ENCODE results near the gene EPHB6. TPM values are rescaled to one million over a fixed set of nuclear protein-coding genes. Genes with fewer than 3 reads are reported as not detected.

EPHB6 gene
- total RNA-seq, 1 donor from 2014 or later: 15.9 TPM

GRCh38 chr7:142876991-142877910 lies 22.4 kb downstream of the EPHB6 start:
- no peak for DNase-seq

- no peak for DNase-seq
Measured at GRCh38 chr7:142878315-142878714, 23.4 kb downstream of the EPHB6 start.

DNA sequence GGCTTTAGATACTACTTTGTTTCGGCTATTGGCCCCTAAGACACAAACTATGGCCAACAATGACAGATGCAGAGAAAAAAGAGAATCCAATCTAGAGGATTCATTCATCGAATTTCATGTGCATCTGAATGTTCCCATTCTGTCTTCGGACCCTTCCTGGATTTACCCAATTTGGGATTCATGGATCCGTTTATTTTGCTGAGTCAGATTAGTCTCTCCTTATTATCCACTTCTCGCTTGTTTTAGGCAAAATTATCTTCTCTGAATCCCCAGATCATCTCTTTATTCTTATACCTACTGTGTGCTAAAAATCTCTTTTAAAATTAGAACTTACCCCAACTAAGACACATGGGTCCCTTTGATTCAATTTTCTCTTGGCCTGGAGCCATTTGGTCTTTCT lies 24.2 kb downstream of the EPHB6 start:
- DNase-seq: no peak

- DNase-seq: no peak
Measured at GRCh38 chr7:142880876-142881505, 26.1 kb downstream of the EPHB6 start.

DNA sequence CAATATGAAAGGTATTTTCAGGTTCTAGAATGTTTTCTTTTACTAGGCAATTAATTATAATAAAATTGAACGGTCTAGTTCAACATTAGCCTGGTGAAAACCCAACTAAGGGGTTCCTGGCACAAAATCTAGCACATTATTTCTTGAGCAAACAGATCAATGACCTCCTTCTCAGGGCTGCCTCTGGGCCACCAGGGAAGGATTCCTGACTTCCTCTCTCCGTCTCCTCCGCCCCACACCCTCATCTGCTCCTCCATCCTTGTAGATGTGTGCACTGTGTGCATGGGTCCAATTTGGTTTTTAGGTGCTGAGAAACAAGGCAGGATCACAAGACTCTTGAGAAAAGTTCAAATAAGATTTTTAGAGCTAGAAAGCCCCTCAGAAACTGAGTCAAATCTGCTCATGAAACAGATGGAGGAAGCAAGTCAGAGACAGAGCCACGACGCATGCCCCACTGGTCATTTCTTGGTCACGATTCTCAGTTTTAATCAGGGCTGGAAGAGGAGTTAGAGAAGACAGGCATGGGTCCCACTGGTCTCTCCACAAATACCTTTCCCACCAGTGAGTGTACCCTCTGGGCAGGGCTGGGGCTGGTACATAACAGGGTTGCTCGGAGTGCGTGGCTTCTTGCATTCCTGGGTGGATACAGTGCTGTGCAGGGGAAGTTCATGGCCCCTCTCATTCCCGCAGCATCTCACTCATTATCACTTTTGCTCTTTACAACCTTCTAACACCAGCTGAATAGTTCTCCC lies 26.9 kb downstream of the EPHB6 start:
- no peak for DNase-seq

DNA sequence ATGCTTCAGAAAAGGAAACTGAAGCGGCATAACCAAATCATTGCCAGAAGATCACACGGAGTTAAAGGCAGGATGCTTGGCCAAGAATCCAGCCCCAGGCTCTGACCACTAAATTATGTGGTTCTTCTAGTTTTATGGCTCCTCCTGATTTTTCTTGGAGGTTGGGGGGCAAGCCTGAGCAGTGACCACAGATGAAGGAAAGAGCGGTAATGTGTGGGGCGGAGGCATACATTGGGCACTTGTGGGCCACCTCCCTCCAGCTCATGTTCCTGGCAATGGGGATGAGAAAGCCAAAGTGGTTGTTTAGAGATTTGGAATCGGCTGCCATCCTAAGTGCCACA lies 27.4 kb downstream of the EPHB6 start:
- DNase-seq: no peak

GRCh38 chr7:142883145-142883544 lies 28.3 kb downstream of the EPHB6 start:
- DNase-seq: no peak

DNA sequence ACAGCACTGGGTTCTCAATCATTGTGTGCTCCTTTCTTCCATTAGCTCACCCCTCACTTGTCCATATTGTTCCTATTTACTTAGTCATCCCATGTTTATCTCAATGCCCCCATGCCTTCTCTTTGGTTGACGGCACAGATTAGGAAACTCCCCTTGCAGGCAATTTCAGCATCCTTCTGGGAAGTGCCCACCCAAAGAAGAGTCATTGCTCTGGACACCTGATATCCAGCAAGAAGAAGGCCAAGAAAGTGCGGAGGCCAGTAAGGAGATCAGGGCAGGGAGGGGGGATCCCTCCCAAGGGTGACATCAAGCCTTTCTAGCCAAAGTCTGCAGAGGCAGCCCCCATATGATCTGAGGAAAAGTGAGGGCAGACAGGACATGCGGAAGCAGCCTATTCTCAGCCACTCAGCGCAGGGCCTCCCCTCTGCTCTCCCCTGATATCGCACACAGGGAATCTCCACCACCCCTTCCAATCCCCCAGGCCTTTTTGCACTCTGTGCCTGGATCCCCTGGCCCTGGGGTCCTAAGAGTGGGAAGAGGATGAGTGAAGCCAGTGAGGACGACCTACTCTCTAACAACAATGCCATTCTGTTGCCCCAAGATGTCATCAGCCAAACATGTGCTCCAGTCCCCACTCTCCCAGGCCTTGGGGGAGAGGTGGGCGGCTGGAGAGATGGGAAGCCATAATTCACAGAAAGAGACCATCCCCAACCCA lies 28.9 kb downstream of the EPHB6 start:
- DNase-seq: no peak

- DNase-seq: no peak
Measured at GRCh38 chr7:142884286-142884640, 29.4 kb downstream of the EPHB6 start.

DNA sequence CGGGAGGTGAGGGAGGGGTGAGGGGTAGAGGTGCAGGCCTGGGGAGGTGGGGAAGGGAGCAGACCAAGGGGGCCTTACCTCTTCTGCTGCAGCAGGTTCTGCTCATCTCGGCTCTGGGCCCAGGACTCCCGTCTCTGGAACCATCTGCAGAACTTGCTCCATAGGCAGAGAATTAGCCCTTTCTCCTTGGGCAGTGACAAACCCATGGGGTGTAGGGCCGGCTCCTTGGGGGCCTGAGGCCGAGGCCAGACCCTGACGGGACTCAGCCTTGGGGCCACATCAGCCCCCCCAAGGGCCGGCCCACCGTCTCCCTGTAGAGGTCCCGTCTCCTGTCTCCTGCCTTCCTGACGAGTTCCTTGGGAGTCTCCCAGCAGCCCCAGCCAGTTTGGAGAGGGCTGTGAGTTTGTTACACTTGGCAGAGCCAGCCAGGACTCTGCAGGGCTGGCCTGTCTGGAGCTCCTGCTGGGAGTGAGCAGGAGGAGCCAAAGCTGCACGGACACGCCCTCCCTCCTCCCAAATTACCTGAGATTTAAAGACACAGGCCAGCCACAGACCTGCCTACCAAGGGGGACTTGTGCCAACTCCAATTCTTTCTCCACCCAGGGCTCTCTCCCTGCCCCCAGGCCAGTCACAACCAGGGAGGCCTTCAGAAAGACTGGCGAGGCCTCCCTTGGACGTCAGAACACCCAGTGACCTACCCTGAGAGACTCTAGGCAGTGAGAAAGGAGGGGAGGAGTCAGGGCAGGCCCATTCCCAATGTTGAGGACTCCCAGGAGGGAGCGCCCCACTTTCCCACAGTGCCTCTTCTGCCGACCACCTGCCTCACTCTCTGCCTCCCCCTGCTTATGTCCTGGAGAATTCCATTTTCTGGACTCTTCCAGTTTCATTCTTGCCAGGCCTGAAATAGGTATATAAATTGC lies 30.7 kb downstream of the EPHB6 start, which contains the start of gene TRPV6:
TSS of gene TRPV6 (minus strand) at position 435 of the 920 bp plus-strand sequence.
- peak; percentile 32 for DNase-seq

DNA sequence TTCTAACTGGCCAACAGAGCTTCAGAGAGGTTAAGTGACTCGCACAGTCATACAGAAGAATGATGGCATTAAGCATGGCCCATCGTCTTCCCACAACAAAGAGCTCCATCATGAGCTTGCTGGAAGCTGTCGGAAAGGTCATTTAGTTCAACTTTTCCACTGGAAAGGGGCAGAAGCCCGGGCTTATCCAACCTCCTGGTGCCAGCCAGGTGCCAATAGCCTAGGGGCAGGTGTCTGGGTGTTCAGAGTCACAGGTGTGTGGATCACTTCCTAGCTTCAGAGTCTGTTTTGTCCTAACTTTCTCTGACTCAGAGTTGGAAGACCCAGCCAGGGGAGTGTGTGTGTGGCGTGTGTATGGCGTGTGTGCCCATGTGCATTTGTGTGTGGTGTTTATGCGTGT lies 32.0 kb downstream of the EPHB6 start:
- no peak for DNase-seq

- DNase-seq: no peak
Measured at GRCh38 chr7:142887282-142888015, 32.6 kb downstream of the EPHB6 start.

DNA sequence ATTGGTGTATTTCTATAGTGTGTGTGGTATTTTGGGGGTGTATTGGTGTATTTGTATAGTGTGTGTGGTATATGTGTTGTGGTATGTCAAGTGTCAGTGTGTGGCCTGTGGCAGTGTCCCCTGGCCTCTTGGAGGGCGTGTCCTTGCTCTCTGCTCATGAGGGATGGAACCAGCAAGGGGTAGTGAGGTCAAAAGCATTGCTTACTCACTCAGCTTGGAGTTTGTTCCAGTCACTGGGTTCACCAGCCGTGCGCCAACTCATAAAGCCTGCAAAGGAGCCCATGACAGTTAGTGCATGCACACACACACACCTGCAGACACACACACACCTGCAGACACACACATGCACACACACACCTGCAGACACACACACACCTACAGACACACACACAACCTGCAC lies 34.9 kb downstream of the EPHB6 start:
- no peak for DNase-seq

DNA sequence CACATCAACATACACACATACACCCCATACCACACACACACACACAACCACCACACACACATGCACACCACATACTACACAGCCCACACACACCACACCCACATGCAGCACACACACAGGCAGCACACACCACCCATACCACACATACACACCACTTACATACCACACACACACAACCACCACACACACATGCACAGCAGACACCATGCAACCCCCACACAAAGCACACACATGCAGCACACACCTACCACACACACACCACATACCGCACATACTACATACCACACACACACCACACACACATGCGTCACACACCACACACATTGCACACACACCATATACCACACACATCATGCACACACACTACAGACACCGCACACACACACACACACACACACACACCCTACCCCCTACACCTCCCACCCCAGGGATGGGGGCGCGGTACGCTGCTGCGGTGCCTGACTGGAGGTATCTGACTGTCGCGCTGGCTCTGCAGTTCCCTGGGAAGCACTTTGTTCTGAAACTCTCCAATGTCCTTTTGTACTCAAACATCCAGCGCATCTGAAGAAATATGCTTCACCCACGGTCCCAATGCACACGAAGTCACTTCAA lies 36.1 kb downstream of the EPHB6 start:
- no peak for DNase-seq

- no peak for DNase-seq
Measured at GRCh38 chr7:142891490-142892082, 36.7 kb downstream of the EPHB6 start.

DNA sequence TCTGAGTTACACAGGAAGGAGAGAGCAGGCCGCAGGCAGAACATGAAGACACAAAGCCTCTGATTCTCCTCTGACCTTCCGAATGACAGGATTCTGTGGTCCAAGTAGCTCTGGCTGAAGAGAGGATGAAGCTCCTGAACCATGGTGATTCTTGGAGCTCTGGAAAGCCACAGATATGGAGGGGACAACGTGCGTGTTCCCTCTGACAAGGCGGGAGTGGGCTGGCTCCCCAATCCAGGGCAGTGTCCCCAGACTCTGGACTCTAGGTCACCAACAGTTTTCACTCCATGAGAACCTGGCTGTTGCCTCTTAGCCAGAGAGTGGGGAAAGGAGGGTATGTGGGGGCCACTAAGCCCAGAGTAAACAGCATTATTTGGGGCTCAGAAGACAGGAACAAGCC lies 38.1 kb downstream of the EPHB6 start:
- no peak for DNase-seq

DNA sequence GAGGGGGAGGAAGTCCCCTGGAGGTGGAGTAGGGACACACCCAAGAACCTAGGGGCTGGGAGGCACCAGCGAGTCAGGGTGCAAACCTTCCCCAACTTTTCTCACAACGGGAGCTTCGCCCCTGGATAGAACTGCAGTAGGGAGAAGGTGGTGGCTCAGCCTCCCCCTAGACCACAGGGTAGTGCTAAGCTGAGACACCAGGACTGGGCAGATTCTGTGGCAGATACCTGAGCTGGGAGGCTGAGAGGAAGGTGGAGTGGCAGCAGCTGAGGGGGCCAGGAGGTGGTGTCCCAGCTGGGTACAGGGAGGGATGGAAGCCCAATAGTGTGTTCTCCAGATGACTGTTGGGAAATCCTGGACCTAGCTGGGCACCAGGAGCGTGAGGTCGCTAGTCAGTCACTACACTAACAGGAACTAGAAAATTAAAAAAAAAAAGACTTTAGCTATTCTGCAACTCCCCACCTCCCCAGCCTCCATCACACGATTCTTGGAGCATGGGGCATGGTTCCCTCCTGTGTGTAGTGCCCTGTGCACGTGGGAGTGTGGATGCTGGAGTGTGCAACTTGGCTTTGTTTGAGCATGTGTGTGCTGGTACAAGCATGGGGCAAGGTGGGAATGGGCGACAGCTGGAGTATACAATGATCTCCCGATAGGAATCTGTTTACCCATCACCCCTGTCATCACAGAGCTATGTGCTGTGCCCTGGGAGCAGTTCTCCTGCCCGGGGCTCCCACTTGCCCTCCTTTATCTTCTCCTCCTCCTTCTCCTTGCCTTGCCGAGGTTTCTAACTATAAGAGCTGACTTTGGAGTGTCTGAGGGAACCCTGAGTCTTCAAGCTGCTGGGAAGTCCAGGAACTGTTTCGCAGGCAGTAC lies 39.5 kb downstream of the EPHB6 start:
- DNase-seq: no peak

GRCh38 chr7:142894985-142895593 lies 40.2 kb downstream of the EPHB6 start:
- DNase-seq: no peak

Measured in tongue (tissue), 2 donors.